DMS53 treated with DMSO at 0.1 percent for 48 hours (cell line): ENCODE data around the gene DENND5A.
"Not testable (repeated sequence)": the region's sequence is repeated elsewhere in the genome, so short reads cannot be mapped to it uniquely, and the experiment has no call there.

ENCODE experiments used
- DNase-seq: peaks from one replicate; lab custom pipeline; 2025; ENCODE audit not compliant: unreplicated experiment; lab: John Stamatoyannopoulos, UW

Gene DENND5A

DNA sequence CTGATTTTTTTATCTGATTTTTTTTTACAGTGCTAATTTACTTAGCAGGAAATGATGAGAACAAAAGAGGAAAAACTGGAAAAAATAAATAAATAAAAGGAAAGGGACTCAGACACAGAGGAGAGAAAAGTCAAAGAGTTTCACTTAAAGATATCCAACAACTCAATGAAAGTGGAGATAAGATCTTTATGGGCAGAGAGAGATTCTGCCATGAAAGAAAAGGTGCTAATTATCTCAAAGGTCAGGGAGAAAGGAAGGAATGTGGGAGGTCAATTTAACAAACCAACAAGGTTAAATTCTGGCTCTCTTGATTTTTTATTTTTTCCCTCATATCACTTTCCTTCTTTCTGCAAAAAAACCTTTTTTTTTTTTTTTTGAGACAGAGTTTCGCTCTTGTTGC lies 86.0 kb downstream of the DENND5A start:
- DNase-seq: no peak

DNA sequence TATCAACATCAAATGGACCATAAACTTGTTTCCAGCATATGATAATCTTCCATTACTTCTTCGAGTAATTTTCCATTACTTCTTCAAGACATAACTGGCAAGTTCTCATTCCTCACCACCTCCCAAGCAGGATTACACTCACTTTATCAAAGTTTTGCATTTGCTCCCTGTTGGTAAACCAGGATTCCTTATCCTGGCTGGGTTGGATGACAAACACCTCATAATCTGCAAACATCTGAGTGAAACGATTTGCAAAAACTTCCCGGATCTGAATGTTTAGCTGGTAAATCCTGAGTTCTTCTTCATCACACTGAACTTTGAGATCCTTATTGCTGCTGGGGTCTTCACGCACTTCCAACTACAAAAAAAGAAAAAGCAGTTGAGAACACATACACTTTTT lies 86.4 kb downstream of the DENND5A start:
- DNase-seq: no peak

DNA sequence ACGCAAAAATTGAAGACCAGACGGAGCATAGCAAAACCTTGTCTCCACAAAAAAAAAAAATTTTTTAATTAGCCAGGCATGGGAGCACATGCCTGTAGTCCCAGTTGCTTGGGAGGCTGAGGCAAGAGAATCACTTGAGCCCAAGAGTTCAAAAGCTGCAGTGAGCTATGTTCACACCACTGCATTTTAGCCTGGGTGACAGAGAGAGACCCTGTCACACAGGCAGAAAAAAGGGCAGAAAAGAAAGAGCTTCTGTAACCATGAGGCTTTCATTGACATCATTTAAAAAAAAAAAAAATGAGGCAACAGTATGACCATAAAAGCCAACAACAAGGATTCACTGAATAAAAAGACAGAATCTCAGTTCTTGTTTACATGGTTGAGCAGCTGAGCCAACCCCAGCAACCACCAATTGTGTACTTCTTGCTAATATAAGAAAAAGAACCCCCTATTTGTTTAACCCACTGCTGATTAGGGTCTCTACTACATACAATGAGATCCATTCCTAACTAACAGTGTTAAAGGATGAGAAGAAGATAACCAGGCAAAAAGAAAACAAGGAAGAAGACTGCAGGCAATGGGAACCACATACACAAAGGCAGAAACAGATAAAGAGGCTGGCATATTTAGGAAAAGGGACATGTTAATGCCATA lies 87.6 kb downstream of the DENND5A start:
- no peak for DNase-seq

GRCh38 chr11:9176550-9176949 lies 88.6 kb downstream of the DENND5A start:
- no peak for DNase-seq

DNA sequence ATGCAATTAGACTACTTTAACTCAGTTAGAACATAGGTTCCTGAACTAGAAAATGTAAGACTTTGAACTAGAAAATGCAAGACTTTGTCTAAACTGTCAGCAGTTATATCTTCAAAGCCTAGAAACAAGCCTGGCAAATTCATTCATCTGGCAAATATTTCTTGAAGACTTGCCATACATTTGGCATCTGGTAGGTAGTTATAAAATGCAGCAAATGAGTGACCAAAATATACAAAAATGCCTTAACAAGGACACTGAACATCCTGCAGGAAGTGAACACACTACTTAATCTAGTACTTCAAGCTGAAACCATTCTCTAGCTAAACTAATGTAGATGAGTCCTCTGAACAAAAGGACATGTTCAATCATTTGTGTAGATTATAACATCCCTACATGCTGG lies 89.0 kb downstream of the DENND5A start:
- DNase-seq: no peak

- DNase-seq: no peak
Measured at GRCh38 chr11:9172389-9172788, 92.8 kb downstream of the DENND5A start.

GRCh38 chr11:9170450-9170849 lies 94.7 kb downstream of the DENND5A start:
- DNase-seq: no peak

DNA sequence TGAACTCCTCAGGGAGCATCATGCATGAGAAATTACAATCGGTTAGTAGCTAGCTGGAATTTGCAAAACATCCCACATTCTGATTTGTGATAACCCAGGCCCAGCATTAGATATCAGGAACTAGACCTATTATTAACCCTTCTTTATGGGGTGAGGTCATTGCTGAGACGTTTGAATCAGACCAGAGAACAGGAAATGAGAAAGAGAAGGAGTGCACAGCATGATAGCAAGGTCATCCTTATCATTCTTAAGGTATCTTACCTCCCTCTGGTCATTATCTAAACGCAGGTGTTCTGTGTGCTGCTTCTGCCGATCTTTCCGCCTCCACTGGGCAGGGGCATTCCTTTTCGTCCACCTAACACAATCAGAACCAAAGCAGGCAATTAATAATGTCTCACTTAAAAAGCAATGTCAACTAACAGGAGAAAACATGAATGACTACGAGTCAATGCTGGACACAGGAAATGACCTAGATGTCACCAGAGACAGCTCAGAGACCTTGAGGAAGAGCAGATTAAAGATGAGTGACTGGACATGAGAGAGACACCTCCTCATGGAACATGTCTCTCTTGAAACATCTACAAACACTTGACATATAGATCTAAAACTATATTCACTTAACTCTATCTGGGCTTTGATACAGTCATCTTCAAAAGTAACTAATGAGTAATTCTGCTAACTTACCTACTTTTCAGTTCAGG lies 95.4 kb downstream of the DENND5A start:
- DNase-seq: no peak

- not testable (repeated sequence) for DNase-seq
Measured at GRCh38 chr11:9161991-9162390, 103.2 kb downstream of the DENND5A start.

GRCh38 chr11:9160166-9160565 lies 105.0 kb downstream of the DENND5A start:
- DNase-seq: no peak

GRCh38 chr11:9158898-9159391 lies 106.2 kb downstream of the DENND5A start:
- no peak for DNase-seq

GRCh38 chr11:9155930-9156329 lies 109.2 kb downstream of the DENND5A start:
- no peak for DNase-seq

- no peak for DNase-seq
Measured at GRCh38 chr11:9153651-9154050, 111.5 kb downstream of the DENND5A start.

GRCh38 chr11:9151631-9152030 lies 113.5 kb downstream of the DENND5A start:
- no peak for DNase-seq

DNA sequence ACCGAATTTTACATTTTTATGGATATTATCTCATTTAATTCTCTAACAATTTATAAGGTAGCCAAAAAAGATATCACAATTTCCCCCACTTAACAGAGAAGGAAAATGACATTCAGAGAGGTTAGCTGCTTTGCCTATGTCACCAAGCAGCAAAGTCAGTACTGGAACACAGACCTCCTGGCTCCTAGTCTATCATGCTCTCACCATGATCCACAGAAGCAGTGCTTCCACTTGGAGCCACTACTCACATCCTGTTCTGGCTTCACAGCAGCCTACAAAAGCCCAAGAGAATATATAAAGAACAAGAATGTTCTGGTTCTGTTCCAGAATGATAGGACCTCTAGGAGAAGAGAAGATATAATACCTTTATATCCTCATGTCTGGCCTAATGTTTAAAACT lies 114.2 kb downstream of the DENND5A start:
- no peak for DNase-seq

GRCh38 chr11:9150501-9150900 lies 114.6 kb downstream of the DENND5A start:
- DNase-seq: no peak

DNA sequence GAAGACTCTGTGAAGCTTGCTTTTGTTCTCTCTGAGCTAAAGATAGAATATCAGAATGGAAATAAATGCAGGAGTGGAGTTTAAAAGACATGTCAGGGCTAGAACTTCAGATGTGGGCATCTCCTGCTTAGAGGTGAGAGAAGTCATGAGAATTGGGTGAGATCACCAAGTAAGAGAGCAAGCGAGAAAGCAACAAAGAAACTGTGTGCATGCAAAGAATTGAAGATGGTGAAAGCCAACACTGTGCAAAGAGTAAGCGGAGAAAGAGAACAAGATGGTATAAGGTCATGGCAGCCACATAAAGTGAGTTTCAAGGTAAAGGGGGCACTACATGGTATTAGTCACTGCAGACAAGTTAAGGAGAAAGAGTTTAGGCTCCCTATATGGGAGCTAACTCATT lies 116.4 kb downstream of the DENND5A start:
- DNase-seq: no peak

DNA sequence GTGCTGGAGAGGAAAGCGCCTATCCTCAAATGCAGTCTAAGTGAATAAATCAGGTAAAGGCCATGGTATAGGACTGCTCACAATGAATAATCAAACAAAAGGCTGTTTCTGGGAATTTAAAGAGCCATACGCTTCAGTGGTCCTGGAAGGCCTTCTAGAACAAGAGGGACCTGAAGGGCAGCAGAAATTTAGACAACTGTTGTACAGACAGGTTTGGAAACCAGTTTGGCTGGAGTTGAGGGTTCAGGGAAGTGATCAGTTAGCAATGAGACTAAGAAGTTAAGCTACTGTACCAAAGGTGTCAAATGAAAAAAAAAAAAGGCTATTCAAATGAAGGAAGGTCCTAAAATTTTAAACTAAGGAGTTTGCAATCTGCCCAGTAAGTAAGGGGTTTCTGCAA lies 117.1 kb downstream of the DENND5A start:
- DNase-seq: no peak

DNA sequence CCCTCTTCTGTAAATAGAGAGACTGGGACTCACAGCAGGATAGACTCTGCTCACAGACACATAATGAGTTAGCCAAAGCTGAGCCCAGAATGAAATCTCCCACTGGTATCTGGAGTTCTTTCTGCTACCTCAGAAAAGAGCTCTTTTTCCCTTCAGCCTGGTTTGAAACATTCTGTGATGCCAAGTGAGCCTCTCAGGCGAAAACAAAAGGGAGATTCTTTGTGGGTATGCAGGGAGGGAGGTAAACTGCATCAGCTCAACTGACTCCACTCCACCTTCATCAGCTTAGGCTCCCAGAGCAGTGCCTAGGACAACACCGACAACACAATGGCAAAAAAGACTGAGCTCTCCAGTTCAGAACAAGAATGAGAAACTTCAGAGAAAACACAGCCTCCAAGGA lies 118.7 kb downstream of the DENND5A start:
- DNase-seq: no peak

DNA sequence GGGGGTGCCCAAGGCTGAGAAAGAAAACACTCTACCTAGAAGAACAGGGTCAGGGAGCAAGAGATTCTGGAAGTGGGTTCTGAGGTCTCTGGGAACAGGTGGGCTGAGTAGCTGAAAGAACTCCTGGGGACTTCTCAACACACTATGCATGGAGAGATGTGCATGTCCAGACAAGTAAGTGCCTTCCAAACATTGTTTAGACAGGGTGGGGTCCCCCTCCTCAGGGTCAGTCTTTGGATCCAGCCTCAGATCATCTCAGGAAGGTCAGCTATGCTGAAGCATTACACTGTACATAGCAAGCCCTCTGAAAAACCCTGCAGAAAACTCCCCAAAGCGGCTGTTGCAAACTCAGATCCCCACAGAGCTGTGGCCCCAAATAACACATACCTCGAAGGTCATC lies 119.9 kb downstream of the DENND5A start:
- no peak for DNase-seq

DNA sequence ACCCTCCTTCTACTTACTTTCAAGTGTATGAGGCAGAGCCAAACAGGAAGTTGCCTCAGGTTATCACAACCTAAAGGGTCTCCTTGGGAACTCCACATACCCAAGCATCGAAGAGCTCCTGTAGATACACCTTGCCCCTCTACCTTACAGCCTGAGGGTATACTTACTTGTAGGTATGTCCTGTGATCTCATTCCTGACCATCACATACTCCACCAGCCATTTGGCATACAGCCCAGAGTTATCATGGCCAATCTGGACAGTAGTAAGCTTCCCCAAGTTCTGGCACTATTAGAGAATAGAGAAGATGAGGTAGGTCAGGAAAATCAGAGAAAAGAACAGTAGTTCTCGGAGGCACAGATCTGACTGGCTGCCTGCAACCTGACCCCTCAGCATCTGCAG lies 120.3 kb downstream of the DENND5A start:
- DNase-seq: no peak

- no peak for DNase-seq
Measured at GRCh38 chr11:9143721-9144120, 121.4 kb downstream of the DENND5A start.

- DNase-seq: no peak
Measured at GRCh38 chr11:9142732-9143131, 122.4 kb downstream of the DENND5A start.
